HepG2 (cell line): Measurements from ENCODE around the gene GRID1.

ENCODE experiments used
- ARNT ChIP-seq: fragments of 450-650 bp; IDR thresholded peaks from 2 replicates; pipeline ENCODE4 v1.6.1; 2017
- PRPF4 ChIP-seq: fragments of 200-400 bp; formaldehyde crosslinking; IDR thresholded peaks from 2 replicates; pipeline ENCODE4 v1.6.1; 2016; ENCODE audit warnings: low read length, low read depth; ENCODE audit not compliant: poor library complexity, severe bottlenecking
- RFX5 ChIP-seq: IDR thresholded peaks from 2 replicates; pipeline ENCODE4 v1.6.1; 2011; ENCODE audit warnings: low read depth, low read length, improper control_type of control experiment
- TRIM24 ChIP-seq: sonication (generic); formaldehyde crosslinking; IDR thresholded peaks from 2 replicates; pipeline ENCODE4 v1.8.0; 2022; ENCODE audit warnings: mild to moderate bottlenecking, missing genetic modification reagents

DNA sequence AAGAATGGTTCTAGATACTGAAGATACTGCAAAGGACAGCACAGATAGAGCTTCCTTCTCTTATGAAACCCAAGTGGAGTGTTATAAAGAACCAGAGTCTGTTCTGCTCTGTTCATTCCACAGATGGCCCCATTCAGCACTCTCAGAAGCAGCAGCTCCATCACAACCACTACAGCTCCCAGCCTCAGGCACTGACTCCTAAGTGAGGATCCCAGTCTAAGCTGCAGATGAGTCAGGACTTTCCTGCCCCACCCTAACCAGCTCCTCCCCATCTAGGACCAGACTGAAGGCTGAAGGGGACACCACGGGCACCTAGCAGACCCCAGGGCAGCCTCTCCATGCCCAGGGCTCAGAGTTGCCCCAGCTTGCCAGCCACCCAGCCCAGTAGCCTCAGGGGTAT is 379.8 kb downstream of the GRID1 start:
- no peak for TF ChIP-seq RFX5
- no peak for TF ChIP-seq ARNT
- TF ChIP-seq PRPF4 = no peak
- no peak for TF ChIP-seq TRIM24
